GM12865 (cell line): ENCODE measurements around the gene AOPEP.
"Not testable (repeated sequence)": the region's sequence is repeated elsewhere in the genome, so short reads cannot be mapped to it uniquely, and the experiment has no call there.

Experiments used
- DNase-seq: peaks from one replicate; pipeline ENCODE4 v3.0.0; 2010; ENCODE audit warnings: low read depth
- H3K4me3 ChIP-seq: 2 replicates; pipeline ENCODE4 v1.5.1; 2011; ENCODE audit warnings: mild to moderate bottlenecking, low read depth, low read length, control low read depth
- TF ChIP-seq, protein P1 (sequence below): IDR thresholded peaks from 2 replicates; pipeline ENCODE4 v1.5.1; 2011; ENCODE audit warnings: low read length, control low read depth, low read depth, inconsistent platforms; ENCODE audit not compliant: insufficient read depth; ENCODE audit errors: missing control alignments

The AOPEP gene

DNA sequence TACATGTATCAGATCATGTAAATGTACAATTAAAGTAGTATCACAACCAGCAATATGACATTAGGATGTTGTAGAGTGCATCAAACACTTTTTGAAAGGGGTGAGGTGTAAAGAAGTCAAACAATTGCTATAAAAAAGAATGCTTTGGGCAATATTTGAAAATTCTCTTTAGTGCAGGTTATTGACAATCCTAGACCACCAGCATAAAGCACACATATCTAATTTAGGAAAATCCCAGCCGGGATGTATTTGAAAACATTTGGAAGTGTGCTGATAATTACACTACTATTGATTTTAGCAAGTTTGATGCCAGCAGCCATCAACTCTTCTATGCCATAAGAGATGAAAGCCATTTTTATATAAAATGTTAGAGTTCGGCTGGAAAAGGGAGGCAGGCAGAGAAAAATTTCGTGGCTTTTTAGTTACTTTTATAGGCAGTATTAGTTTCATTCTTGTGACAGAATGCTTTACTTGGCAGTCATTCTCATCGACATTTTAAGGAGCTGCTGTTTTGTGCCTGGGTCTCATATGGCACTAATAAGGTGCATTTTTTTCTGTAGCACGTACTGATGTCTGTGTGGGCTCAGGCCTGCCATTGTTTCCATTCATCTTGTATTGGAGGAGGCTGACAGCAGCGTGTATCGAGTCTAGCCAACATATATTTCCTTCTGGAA, 285.7 kb downstream of the AOPEP start:
- no peak overlapping the region for H3K4me3 ChIP-seq
- DNase-seq: no peak
- TF ChIP-seq, protein P1, sequence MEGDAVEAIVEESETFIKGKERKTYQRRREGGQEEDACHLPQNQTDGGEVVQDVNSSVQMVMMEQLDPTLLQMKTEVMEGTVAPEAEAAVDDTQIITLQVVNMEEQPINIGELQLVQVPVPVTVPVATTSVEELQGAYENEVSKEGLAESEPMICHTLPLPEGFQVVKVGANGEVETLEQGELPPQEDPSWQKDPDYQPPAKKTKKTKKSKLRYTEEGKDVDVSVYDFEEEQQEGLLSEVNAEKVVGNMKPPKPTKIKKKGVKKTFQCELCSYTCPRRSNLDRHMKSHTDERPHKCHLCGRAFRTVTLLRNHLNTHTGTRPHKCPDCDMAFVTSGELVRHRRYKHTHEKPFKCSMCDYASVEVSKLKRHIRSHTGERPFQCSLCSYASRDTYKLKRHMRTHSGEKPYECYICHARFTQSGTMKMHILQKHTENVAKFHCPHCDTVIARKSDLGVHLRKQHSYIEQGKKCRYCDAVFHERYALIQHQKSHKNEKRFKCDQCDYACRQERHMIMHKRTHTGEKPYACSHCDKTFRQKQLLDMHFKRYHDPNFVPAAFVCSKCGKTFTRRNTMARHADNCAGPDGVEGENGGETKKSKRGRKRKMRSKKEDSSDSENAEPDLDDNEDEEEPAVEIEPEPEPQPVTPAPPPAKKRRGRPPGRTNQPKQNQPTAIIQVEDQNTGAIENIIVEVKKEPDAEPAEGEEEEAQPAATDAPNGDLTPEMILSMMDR: no peak

DNA sequence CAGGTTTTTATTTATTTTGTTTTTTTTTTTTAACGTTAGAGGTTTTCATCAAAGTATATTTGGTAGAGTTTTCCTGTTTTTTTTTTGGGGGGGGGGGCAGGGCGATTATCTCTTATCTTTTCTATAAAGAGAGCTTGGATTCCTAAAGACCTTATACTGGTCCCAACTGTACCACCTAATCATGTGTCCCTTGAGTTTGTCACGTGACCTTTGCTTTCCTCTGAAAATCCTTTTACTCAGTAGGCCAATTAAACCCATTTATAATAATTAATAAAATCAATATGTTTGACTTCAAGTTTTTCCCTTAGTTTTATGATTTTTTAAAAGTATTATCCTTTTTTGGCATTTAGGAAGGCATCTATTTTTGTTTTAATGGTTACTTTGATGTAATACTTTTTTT, 286.4 kb downstream of the AOPEP start:
- no peak overlapping the region for H3K4me3 ChIP-seq
- DNase-seq: no peak
- TF ChIP-seq, protein P1: no peak

DNA sequence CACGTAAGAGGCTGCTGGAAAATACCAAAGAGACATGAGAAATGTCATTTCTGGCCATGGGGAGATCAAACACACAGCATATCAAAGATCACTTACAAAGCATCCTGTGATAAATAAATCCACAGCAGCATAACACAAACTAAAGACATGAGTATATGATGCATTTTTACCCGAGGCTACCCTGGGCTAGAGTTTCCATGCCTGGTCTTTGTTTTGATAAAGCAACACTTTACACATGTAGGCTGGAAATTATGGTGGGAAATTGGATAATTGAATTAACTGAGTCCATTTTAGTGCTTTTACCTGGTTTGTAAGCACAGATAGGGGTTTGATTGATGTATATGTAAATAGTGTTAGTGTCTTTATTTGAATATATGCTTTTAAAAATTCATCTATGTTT, 288.4 kb downstream of the AOPEP start:
- DNase-seq: no peak
- TF ChIP-seq, protein P1: no peak
- no peak overlapping the region for H3K4me3 ChIP-seq

DNA sequence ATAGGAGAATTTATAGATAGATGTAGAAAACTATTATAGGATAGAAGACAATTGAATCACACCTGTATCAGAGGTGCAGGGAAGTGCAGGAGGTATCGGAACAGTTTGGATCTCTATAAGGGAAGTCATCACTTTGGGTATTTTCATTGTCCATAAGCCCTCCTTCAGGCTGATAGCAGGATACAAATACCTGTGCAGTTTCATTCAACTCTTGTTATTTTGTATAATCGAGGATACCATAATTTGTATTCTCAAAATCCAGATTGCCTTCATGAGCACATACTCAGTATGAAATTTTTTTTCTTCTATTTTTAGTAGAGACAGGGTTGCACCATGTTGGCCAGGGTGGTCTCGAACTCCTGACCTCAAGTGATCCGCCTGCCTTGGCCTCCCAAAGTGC, 289.1 kb downstream of the AOPEP start:
- no peak overlapping the region for H3K4me3 ChIP-seq
- TF ChIP-seq, protein P1: no peak
- DNase-seq: no peak

DNA sequence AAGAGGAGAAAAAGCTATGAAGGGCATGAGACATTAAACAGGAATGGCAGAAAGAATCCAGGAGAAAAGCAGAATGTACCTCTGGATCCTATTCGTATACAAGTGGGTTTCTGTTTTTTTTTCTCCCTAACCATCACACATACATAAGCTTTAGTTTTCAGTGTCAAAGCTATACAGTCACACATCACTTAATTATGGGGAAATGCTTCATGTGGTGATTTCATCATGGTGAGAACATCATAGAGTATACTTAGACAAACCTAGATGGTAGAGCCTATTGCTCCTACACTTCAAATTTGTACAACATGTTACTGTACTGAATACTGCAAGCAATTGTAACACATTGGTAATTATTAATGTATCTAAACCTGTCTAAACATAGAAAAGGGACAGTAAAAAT, 290.6 kb downstream of the AOPEP start:
- no peak for DNase-seq
- TF ChIP-seq, protein P1: no peak
- H3K4me3 ChIP-seq: no peak overlapping the region

DNA sequence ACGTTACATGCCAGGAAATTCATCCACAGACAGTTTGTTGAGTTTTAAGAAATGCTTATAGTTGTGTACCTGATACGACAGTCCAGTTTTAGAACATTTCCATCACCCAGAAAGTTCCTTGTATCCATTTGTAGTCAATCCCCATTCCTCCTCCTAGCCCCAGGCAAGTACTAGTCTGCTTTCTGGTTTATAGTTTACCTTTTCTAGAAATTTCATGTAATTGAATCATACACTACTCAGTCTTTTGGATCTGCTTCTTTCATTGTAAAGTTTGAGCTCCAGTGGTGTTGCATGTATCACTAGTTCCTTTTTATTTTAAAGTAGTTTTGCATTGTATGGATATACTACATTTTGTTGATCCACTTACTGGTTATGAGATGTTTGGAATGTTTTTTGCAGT, 291.2 kb downstream of the AOPEP start:
- no peak overlapping the region for H3K4me3 ChIP-seq
- TF ChIP-seq, protein P1: no peak
- no peak for DNase-seq

DNA sequence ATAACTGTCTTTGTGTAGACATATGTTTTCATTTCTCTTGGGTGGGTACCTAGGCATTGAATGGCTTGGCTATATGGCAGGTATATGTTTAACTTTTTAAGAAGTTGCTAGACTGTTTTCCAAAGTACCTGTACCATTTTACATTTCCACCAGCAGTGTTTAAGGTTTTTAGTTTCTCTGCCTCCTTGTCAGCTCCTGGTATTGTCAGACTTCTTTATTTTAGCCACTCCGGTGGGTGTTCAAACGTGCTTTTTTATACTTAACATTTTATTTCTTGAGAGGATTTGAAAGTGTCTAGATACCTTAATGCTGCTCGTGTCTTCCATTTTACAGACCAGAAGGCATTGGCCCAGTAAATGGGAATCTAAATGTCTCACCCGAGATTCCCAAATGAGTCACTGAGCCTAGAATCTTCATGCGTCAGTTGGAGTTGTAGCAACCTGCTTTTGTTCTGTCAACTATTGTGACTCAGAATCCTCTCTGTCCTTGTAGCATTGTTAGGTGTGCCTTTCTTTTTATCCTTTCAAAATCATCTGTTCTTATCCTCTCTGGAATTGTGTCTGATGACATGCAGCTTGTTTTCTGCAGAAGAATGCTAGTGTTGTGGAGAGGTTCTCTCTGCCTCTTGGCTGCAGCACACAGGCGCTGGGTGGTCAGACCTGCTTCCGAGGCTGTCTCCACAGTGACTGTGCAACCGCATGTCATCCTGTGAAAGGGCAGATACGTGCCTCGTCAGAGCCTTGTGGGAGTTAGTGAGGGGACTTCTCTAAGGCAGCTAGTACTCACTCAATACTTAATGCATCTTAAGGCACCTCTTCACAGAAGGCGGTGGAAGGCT, 291.8 kb downstream of the AOPEP start:
- DNase-seq: no peak
- TF ChIP-seq, protein P1: no peak
- no peak overlapping the region for H3K4me3 ChIP-seq

DNA sequence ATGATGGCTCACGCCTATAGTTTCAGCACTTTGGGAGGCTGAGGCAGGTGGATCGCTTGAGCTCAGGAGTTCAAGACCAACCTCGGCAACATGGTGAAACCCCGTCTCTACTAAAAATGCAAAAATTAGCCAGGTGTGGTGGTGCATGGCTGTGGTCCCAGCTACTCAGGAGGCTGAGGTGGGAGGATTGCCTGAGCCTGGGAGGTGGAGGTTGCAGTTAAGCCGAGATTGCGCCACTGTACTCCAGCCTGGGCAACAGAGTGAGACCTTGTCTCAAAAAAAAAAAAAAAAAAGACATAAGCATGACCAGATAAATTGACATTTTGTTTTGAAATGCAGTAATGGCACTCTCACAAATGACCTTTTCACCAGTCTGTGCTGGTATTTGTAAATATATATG, 294.1 kb downstream of the AOPEP start:
- not testable (repeated sequence) for DNase-seq, H3K4me3 ChIP-seq
